Lung (tissue), 12 donors: ENCODE measurements around the gene PIN1. TPM values are rescaled to one million over a fixed set of nuclear protein-coding genes. Genes with fewer than 3 reads are reported as not detected.

Experiments
- ATAC-seq: fragments of 200-7000 bp; cut with Tn5 transposase; one replicate; pipeline ENCODE4 v1.9.1; 2020; ENCODE audit warnings: moderate number of reproducible peaks; ENCODE audit not compliant: insufficient read depth, low FRiP score
- DNase-seq, 3 donors: peaks; one replicate each; pipeline ENCODE4 v3.0.0-alpha.2; 2013 to 2017
- H3K27ac ChIP-seq, 2 donors: one replicate each; pipeline ENCODE4 v1.5.1; 2013; ENCODE audit warnings: mild to moderate bottlenecking in 2 of 2, moderate library complexity in 2 of 2, control low read depth in 1 of 2, inconsistent platforms in 1 of 2, low read depth in 1 of 2, low read length in 1 of 2
- H3K27me3 ChIP-seq, 3 donors: one replicate each; pipeline ENCODE4 v1.5.1; 2013; ENCODE audit warnings: low read length in 2 of 3; ENCODE audit not compliant: control insufficient read depth in 3 of 3, insufficient read depth in 3 of 3
- H3K36me3 ChIP-seq, 4 donors: one replicate each; pipeline ENCODE4 v1.5.1; 2013; ENCODE audit warnings: low read length in 4 of 4, mild to moderate bottlenecking in 1 of 4, moderate library complexity in 1 of 4; ENCODE audit not compliant: control insufficient read depth in 4 of 4, insufficient read depth in 4 of 4
- H3K4me1 ChIP-seq, 5 donors: one replicate each; pipeline ENCODE4 v1.5.1; 2013; ENCODE audit warnings: low read length in 5 of 5, mild to moderate bottlenecking in 2 of 5, moderate library complexity in 1 of 5; ENCODE audit not compliant: control insufficient read depth in 5 of 5, insufficient read depth in 5 of 5
- H3K4me3 ChIP-seq: one replicate; pipeline ENCODE4 v1.5.1; 2013; ENCODE audit warnings: mild to moderate bottlenecking, control low read depth, moderate library complexity
- H3K9ac ChIP-seq, 2 donors: one replicate each; pipeline ENCODE4 v1.5.1; 2013; ENCODE audit warnings: low read length in 2 of 2, control low read depth in 1 of 2; ENCODE audit not compliant: insufficient read depth in 1 of 2
- H3K9me3 ChIP-seq, 4 donors: one replicate each; pipeline ENCODE4 v1.5.1; 2013; ENCODE audit warnings: low read length in 3 of 4, mild to moderate bottlenecking in 1 of 4, moderate library complexity in 1 of 4; ENCODE audit not compliant: control insufficient read depth in 4 of 4, insufficient read depth in 3 of 4
- WGBS, 2 donors: extraction: QIAGEN DNeasy Blood & Tissue Kit; methylation state at CpG; one replicate each; pipeline ENCODE4 v1.1.7; 2013; 5-methylcytosine and 5-hydroxymethylcytosine counted together
- polyA plus RNA-seq, 2 donors: library from polyadenylated mRNA; stranded (reverse); fragments of 200-250 nt; gene quantifications; one replicate each; pipeline ENCODE4 v1.2.1, GENCODE V29; 2013
- total RNA-seq, 2 donors: library from RNA; depleted of rRNA in 1 of 2; stranded (reverse); fragments of >200 nt in 1 of 2; gene quantifications; one replicate each; pipeline ENCODE4 v1.2.1, GENCODE V29; 2014 to 2021
- TF ChIP-seq, protein P1 (sequence below): IDR thresholded peaks from 2 replicates; pipeline ENCODE4 v1.5.1; 2012; ENCODE audit warnings: mild to moderate bottlenecking; ENCODE audit errors: control extremely low read depth, extremely low read depth
- donor health status: control.
- donor health status: control.
- donor health status: Bipolar disorder and iron deficiency.
- donor health status: healthy.
- donor health status: DM: yes; HTN: yes; CAD: no.

Gene PIN1
- total and polyA plus RNA-seq, 4 donors, result 69.8 to 108 (median 79.3) TPM

GRCh38 chr19:9877780-9878510, 42.8 kb downstream of the PIN1 start:
- TF ChIP-seq, protein P1, sequence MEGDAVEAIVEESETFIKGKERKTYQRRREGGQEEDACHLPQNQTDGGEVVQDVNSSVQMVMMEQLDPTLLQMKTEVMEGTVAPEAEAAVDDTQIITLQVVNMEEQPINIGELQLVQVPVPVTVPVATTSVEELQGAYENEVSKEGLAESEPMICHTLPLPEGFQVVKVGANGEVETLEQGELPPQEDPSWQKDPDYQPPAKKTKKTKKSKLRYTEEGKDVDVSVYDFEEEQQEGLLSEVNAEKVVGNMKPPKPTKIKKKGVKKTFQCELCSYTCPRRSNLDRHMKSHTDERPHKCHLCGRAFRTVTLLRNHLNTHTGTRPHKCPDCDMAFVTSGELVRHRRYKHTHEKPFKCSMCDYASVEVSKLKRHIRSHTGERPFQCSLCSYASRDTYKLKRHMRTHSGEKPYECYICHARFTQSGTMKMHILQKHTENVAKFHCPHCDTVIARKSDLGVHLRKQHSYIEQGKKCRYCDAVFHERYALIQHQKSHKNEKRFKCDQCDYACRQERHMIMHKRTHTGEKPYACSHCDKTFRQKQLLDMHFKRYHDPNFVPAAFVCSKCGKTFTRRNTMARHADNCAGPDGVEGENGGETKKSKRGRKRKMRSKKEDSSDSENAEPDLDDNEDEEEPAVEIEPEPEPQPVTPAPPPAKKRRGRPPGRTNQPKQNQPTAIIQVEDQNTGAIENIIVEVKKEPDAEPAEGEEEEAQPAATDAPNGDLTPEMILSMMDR, result no peak
- ATAC-seq, result no peak
- Histone ChIP-seq H3K9ac (no peak overlapping the region), H3K9me3 (peaks cover 0 to 4% (median 0%) of the 10 kb centered on the region in 4 donors), H3K27me3 (no peaks in the 10 kb centered on the region), H3K4me1 (no peaks in the 10 kb centered on the region), H3K27ac (no peak overlapping the region), H3K36me3 (no peaks in the 10 kb centered on the region), H3K4me3 (no peak overlapping the region)
- DNase-seq, result no peak
- 88 to 92% methylated on average over 10 of the region's 10 CpGs for WGBS, 2 donors

- TF ChIP-seq, protein P1, result no peak
- WGBS, 2 donors, result 69 to 76% methylated on average over 11 of the region's 11 CpGs
- no peaks in the 10 kb centered on the region for H3K4me1 ChIP-seq
- no peak overlapping the region for H3K9ac ChIP-seq
- ATAC-seq (no peak), DNase-seq (no peak)
- peaks cover 0 to 4% (median 0%) of the 10 kb centered on the region in 4 donors for H3K9me3 ChIP-seq
- no peak overlapping the region for H3K4me3 ChIP-seq
- H3K36me3 ChIP-seq, result no peaks in the 10 kb centered on the region
- H3K27ac ChIP-seq, result no peak overlapping the region
- H3K27me3 ChIP-seq, result no peaks in the 10 kb centered on the region
Observed at GRCh38 chr19:9878511-9879196, 43.5 kb downstream of the PIN1 start.

- Histone ChIP-seq H3K4me3 (no peak overlapping the region), H3K36me3 (no peaks in the 10 kb centered on the region), H3K4me1 (no peaks in the 10 kb centered on the region), H3K27me3 (no peaks in the 10 kb centered on the region), H3K9ac (no peak overlapping the region), H3K9me3 (peaks cover 0 to 4% (median 0%) of the 10 kb centered on the region in 4 donors), H3K27ac (no peak overlapping the region)
- ATAC-seq (no peak), DNase-seq (no peak)
- TF ChIP-seq, protein P1, result no peak
- 86 to 91% methylated on average over 9 of the region's 9 CpGs for WGBS, 2 donors
Observed at GRCh38 chr19:9881720-9882119, 46.6 kb downstream of the PIN1 start.
